Fibroblast of mammary gland (primary cell): Measurements from ENCODE around the gene TICRR.

Source experiments
- DNase-seq: peaks from one replicate; pipeline ENCODE4 v3.0.0-alpha.2; 2010; ENCODE audit warnings: low read depth
- H3K4me3 ChIP-seq: 2 replicates; pipeline ENCODE4 v1.5.1; 2011; ENCODE audit warnings: low read depth, mild to moderate bottlenecking, low read length, moderate library complexity; ENCODE audit not compliant: control insufficient read depth
- CTCF ChIP-seq: conservative IDR thresholded peaks from 2 replicates; pipeline ENCODE4 v1.5.1; 2011; ENCODE audit warnings: low read depth, low read length, inconsistent platforms; ENCODE audit not compliant: control insufficient read depth, insufficient read depth

TICRR gene

GRCh38 chr15:89645680-89646079 lies 70.4 kb downstream of the TICRR start:
- DNase-seq, result no peak
- H3K4me3 ChIP-seq, result no peak overlapping the region
- no peak for TF ChIP-seq CTCF

- no peak for TF ChIP-seq CTCF
- DNase-seq, result no peak
- H3K4me3 ChIP-seq, result no peak overlapping the region
Observed at GRCh38 chr15:89646416-89647141, 71.3 kb downstream of the TICRR start.

- peak; percentile 84 for TF ChIP-seq CTCF
- peak; percentile 56 for DNase-seq
- H3K4me3 ChIP-seq, result no peak overlapping the region
Observed at GRCh38 chr15:89647191-89647851, 72.1 kb downstream of the TICRR start.

GRCh38 chr15:89648106-89649012 lies 73.1 kb downstream of the TICRR start:
- DNase-seq, result no peak
- H3K4me3 ChIP-seq, result no peak overlapping the region
- TF ChIP-seq CTCF, result no peak

GRCh38 chr15:89649013-89649625 lies 73.8 kb downstream of the TICRR start:
- no peak for TF ChIP-seq CTCF
- no peak overlapping the region for H3K4me3 ChIP-seq
- no peak for DNase-seq

GRCh38 chr15:89649716-89650115 lies 74.4 kb downstream of the TICRR start:
- TF ChIP-seq CTCF, result no peak
- no peak overlapping the region for H3K4me3 ChIP-seq
- no peak for DNase-seq
